Adipocyte (in vitro differentiated cells): ENCODE results near the gene ZNF587B.
"Not testable (repeated sequence)": the region's sequence is repeated elsewhere in the genome, so short reads cannot be mapped to it uniquely, and the experiment has no call there.

ENCODE experiments used
- DNase-seq: peaks from one replicate; pipeline ENCODE4 v3.0.0-alpha.2; 2015; ENCODE audit warnings: low read depth
- H3K27me3 ChIP-seq: replicated peaks from 2 replicates; pipeline ENCODE4 v1.7.0; 2013; ENCODE audit warnings: mild to moderate bottlenecking, low read length, moderate library complexity; ENCODE audit not compliant: control insufficient read depth, insufficient read depth
- H3K36me3 ChIP-seq: 2 replicates; pipeline ENCODE4 v1.7.0; 2013; ENCODE audit warnings: low read length, mild to moderate bottlenecking, moderate library complexity; ENCODE audit not compliant: control insufficient read depth, insufficient read depth, severe bottlenecking
- H3K4me1 ChIP-seq: 2 replicates; pipeline ENCODE4 v1.7.0; 2013; ENCODE audit warnings: mild to moderate bottlenecking, low read length, moderate library complexity; ENCODE audit not compliant: control insufficient read depth, insufficient read depth
- H3K4me3 ChIP-seq: 2 replicates; pipeline ENCODE4 v1.7.0; 2013; ENCODE audit warnings: mild to moderate bottlenecking, low read length, moderate library complexity
- H3K9ac ChIP-seq: 2 replicates; pipeline ENCODE4 v1.7.0; 2013; ENCODE audit warnings: mild to moderate bottlenecking, low read length, moderate library complexity
- H3K9me3 ChIP-seq: 2 replicates; pipeline ENCODE4 v1.7.0; 2013; ENCODE audit warnings: mild to moderate bottlenecking, low read length, moderate library complexity; ENCODE audit not compliant: control insufficient read depth

The ZNF587B gene

GRCh38 chr19:57847164-57847563 is 17.1 kb downstream of the ZNF587B start:
- not testable (repeated sequence) for H3K4me1 ChIP-seq, H3K4me3 ChIP-seq, H3K9ac ChIP-seq, DNase-seq, H3K27me3 ChIP-seq, H3K9me3 ChIP-seq
- H3K36me3 ChIP-seq, result peaks cover 16% of the 10 kb centered on the region

DNA sequence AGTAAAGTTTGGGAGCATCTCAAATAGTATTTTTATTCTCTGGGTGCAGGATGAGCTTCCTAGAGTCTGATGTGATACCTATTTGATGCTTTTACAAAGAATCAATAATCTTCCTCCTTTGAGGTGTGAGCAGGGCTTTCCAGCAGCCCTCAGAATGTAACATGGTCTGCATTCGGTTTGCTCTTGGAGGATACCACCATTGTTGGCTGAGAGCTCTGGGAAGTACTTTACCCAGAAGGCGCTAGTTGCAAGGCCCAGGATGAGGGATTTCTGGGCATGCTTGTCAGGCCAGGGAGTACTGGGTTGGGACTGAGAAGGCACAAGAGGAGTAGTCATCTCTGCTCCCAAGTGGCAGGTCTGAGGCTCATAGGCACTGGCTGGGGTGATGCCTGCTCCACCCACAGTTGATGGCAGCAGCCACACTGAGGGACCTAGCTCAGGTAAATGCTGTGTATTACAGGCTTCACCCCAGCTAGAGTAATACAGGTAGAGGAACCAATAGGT is 19.1 kb downstream of the ZNF587B start:
- H3K4me1 ChIP-seq, H3K36me3 ChIP-seq, H3K27me3 ChIP-seq, H3K9me3 ChIP-seq, DNase-seq, H3K9ac ChIP-seq: not testable (repeated sequence)
- peak overlapping the region; percentile 95 for H3K4me3 ChIP-seq

- not testable (repeated sequence) for H3K4me1 ChIP-seq, H3K27me3 ChIP-seq, H3K36me3 ChIP-seq, H3K9me3 ChIP-seq
- Histone ChIP-seq H3K9ac (peak within 1 kb of the TSS; percentile 94), H3K4me3 (peak within 1 kb of the TSS; percentile 95)
- peak; percentile 93 for DNase-seq
Observed at GRCh38 chr19:57849666-57850473, 19.8 kb downstream of the ZNF587B start, which contains the start of gene ZNF587. Gene ZNF587 (plus strand): TSS chr19:57849859. CDS start chr19:57850039, 180 bp downstream.

- Histone ChIP-seq H3K4me3 (peak overlapping the region; percentile 95), H3K27me3 (no peaks in the 10 kb centered on the region), H3K36me3 (peaks cover 8% of the 10 kb centered on the region), H3K9me3 (no peaks in the 10 kb centered on the region), H3K9ac (peak overlapping the region; percentile 94), H3K4me1 (peaks cover 8% of the 10 kb centered on the region)
- DNase-seq, result peak; percentile 54
Observed at GRCh38 chr19:57850553-57851017, 20.5 kb downstream of the ZNF587B start.

DNA sequence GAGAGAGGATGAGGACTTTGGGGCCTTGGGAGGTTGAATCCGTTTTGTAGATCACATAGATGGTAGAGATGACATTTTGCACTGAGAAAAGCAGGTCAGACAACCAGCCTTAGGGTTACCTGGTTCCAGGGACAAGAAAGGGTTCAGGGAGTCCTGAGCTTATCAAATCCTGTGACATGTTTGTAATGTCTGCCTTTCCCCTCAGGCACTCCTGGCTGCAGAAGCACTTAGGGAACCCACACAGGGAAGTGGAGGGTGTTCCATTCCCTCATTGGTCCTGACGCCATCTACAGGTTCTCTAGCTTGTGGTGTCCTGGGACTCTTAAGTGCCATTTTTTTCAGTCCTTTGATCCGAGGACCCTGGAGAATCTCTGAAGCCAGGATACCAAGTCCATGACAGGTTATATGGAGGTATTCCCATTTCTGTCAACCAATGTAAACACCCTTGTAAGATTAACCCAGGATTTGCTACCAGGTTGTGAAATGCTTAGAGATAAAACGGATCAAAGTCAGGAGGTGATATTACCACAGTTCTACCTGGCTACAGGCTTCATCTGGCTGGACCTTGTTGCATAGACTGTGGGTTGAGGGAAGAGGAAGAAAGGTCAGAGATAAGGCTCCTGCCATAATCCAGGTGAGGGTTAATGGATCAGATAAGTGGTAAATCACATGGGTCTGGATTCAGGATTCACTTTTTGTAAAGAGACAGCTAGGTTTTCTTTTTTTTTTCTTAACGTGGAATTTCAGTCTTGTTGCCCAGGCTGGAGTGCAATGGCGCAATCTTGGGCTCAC is 21.9 kb downstream of the ZNF587B start:
- not testable (repeated sequence) for DNase-seq, H3K9ac ChIP-seq, H3K9me3 ChIP-seq, H3K27me3 ChIP-seq, H3K4me1 ChIP-seq, H3K4me3 ChIP-seq
- peaks cover 21% of the 10 kb centered on the region for H3K36me3 ChIP-seq

GRCh38 chr19:57854117-57854516 is 24.0 kb downstream of the ZNF587B start:
- H3K4me3 ChIP-seq, H3K9me3 ChIP-seq, DNase-seq, H3K27me3 ChIP-seq, H3K9ac ChIP-seq, H3K4me1 ChIP-seq: not testable (repeated sequence)
- peaks cover 40% of the 10 kb centered on the region for H3K36me3 ChIP-seq

GRCh38 chr19:57862351-57862750 is 32.3 kb downstream of the ZNF587B start:
- not testable (repeated sequence) for H3K4me3 ChIP-seq, DNase-seq, H3K4me1 ChIP-seq, H3K27me3 ChIP-seq, H3K9ac ChIP-seq
- H3K9me3 ChIP-seq, result peaks cover 13% of the 10 kb centered on the region
- H3K36me3 ChIP-seq, result peaks cover 93% of the 10 kb centered on the region

DNA sequence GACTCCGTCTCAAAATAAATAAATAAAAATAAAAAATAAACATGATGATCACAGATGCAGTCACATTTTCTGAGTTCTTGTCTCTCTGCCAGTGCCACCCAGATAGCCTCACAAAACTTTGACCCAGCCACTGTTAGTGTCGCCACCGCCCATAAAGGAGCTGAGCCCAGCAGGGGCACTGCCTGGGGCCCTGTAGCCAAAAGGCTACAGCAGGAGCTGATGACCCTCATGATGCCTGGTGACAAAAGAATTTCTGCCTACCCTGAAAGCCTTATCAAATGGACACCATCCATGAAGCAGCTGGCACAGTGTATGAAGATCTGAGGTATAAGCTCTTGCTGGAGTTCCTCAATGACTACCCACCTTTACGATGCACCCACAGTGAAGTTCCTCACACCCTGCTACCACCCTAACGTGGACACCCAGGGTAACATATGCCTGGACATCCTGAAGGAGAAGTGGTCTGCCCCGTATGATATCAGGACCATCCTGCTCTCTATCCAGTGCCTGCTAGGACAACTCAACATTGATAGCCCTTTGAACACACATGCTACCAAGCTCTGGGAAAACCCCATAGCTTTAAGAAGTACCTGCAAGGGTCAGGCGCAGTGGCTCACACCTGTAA is 37.9 kb downstream of the ZNF587B start:
- Histone ChIP-seq H3K4me1 (no peaks in the 10 kb centered on the region), H3K36me3 (peaks cover 58% of the 10 kb centered on the region), H3K9ac (no peak overlapping the region), H3K9me3 (peaks cover 39% of the 10 kb centered on the region), H3K27me3 (no peaks in the 10 kb centered on the region), H3K4me3 (peak overlapping the region; percentile 37)
- no peak for DNase-seq

GRCh38 chr19:57869655-57870054 is 39.6 kb downstream of the ZNF587B start:
- not testable (repeated sequence) for H3K4me1 ChIP-seq, DNase-seq, H3K27me3 ChIP-seq, H3K9ac ChIP-seq, H3K4me3 ChIP-seq
- Histone ChIP-seq H3K36me3 (peaks cover 61% of the 10 kb centered on the region), H3K9me3 (peaks cover 55% of the 10 kb centered on the region)

GRCh38 chr19:57870225-57870624 is 40.1 kb downstream of the ZNF587B start:
- Histone ChIP-seq H3K9ac (no peak overlapping the region), H3K4me3 (no peak overlapping the region), H3K36me3 (peaks cover 58% of the 10 kb centered on the region), H3K27me3 (no peaks in the 10 kb centered on the region), H3K4me1 (no peaks in the 10 kb centered on the region), H3K9me3 (peaks cover 58% of the 10 kb centered on the region)
- DNase-seq, result no peak

GRCh38 chr19:57872450-57872849 is 42.4 kb downstream of the ZNF587B start:
- H3K4me3 ChIP-seq, result peak overlapping the region; percentile 65
- peaks cover 77% of the 10 kb centered on the region for H3K9me3 ChIP-seq
- H3K36me3 ChIP-seq, result peaks cover 56% of the 10 kb centered on the region
- H3K4me1 ChIP-seq, result no peaks in the 10 kb centered on the region
- H3K27me3 ChIP-seq, result no peaks in the 10 kb centered on the region
- H3K9ac ChIP-seq, result no peak overlapping the region
- DNase-seq, result no peak
